GM12864 (cell line): ENCODE results near the gene ROR1.

Source experiments
- DNase-seq: peaks from one replicate; pipeline ENCODE4 v3.0.0-alpha.2; 2011; ENCODE audit warnings: low read depth
- H3K4me3 ChIP-seq: 2 replicates; pipeline ENCODE4 v1.5.1; 2011; ENCODE audit warnings: mild to moderate bottlenecking, low read depth, low read length, control low read depth
- CTCF ChIP-seq: IDR thresholded peaks from 2 replicates; pipeline ENCODE4 v1.5.1; 2011; ENCODE audit warnings: low read depth, mild to moderate bottlenecking, moderate library complexity, low read length, control low read depth, inconsistent platforms; ENCODE audit errors: missing control alignments

Gene ROR1

GRCh38 chr1:64133036-64133435, 359.2 kb downstream of the ROR1 start:
- no peak for TF ChIP-seq CTCF
- H3K4me3 ChIP-seq, result no peak overlapping the region
- DNase-seq, result no peak

GRCh38 chr1:64135462-64136223, 361.8 kb downstream of the ROR1 start:
- no peak for TF ChIP-seq CTCF
- no peak overlapping the region for H3K4me3 ChIP-seq
- no peak for DNase-seq

GRCh38 chr1:64136296-64136695, 362.5 kb downstream of the ROR1 start:
- no peak for DNase-seq
- H3K4me3 ChIP-seq, result no peak overlapping the region
- no peak for TF ChIP-seq CTCF

GRCh38 chr1:64136752-64137411, 363.1 kb downstream of the ROR1 start:
- no peak overlapping the region for H3K4me3 ChIP-seq
- DNase-seq, result peak; percentile 26
- TF ChIP-seq CTCF, result peak; percentile 87

- no peak for DNase-seq
- H3K4me3 ChIP-seq, result no peak overlapping the region
- TF ChIP-seq CTCF, result no peak
Measured at GRCh38 chr1:64137412-64137803, 363.6 kb downstream of the ROR1 start.

GRCh38 chr1:64139877-64140276, 366.1 kb downstream of the ROR1 start:
- no peak overlapping the region for H3K4me3 ChIP-seq
- DNase-seq, result no peak
- no peak for TF ChIP-seq CTCF
